ENCODE measurements around the gene CYTH4.

DNA sequence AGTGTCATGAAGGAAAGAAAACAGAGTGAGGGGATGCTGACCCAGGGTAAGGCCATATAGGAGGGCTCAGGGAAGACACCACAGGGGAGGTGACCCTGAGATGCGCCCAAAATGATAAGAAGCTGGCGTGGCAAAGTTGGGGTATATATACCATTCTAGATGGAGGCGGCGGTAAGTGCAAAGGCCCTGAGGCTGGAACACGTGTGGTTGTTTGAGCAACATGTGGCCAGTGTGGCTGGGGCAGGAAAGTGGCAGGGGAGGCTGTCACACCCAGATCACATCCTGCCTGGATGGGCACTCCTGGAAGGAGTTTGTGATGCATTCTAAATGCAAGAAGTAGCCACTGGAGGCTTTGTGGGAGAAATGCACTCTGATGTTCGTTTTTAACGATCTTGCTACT, 70.2 kb downstream of the CYTH4 start:
- TF ChIP-seq, protein P1, sequence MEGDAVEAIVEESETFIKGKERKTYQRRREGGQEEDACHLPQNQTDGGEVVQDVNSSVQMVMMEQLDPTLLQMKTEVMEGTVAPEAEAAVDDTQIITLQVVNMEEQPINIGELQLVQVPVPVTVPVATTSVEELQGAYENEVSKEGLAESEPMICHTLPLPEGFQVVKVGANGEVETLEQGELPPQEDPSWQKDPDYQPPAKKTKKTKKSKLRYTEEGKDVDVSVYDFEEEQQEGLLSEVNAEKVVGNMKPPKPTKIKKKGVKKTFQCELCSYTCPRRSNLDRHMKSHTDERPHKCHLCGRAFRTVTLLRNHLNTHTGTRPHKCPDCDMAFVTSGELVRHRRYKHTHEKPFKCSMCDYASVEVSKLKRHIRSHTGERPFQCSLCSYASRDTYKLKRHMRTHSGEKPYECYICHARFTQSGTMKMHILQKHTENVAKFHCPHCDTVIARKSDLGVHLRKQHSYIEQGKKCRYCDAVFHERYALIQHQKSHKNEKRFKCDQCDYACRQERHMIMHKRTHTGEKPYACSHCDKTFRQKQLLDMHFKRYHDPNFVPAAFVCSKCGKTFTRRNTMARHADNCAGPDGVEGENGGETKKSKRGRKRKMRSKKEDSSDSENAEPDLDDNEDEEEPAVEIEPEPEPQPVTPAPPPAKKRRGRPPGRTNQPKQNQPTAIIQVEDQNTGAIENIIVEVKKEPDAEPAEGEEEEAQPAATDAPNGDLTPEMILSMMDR (conservative IDR thresholded peaks at IDR 0.05), result no peak
- TF ChIP-seq EZH2 (IDR thresholded peaks at IDR 0.05; ENCODE audit: low read depth), result no peak
